DND-41 (cell line): ENCODE data around the gene LTA4H.
"Not testable (repeated sequence)": the region's sequence is repeated elsewhere in the genome, so short reads cannot be mapped to it uniquely, and the experiment has no call there.

Experiments
- ATAC-seq: fragments of 200-7000 bp; cut with Tn5 transposase; 3 replicates; pipeline ENCODE4 v1.9.1; 2021; ENCODE audit warnings: low read depth; ENCODE audit not compliant: insufficient read depth
- DNase-seq: peaks from one replicate; pipeline ENCODE4 v3.0.0-alpha.2; 2020
- H2AFZ ChIP-seq: 2 replicates; pipeline ENCODE4 v1.6.0; 2012; ENCODE audit warnings: low read depth, low read length
- H3K27ac ChIP-seq: 2 replicates; pipeline ENCODE4 v1.5.1; 2012; ENCODE audit warnings: low read length, inconsistent platforms
- H3K27me3 ChIP-seq: fragments of 200-600 bp; sonication (generic); 2 replicates; pipeline ENCODE4 v1.6.0; 2012; ENCODE audit warnings: low read length, mild to moderate bottlenecking, inconsistent platforms; ENCODE audit not compliant: insufficient read depth, poor library complexity
- H3K36me3 ChIP-seq: 2 replicates; pipeline ENCODE4 v1.5.1; 2012; ENCODE audit warnings: low read length, inconsistent platforms; ENCODE audit not compliant: insufficient read depth
- H3K4me1 ChIP-seq: 2 replicates; pipeline ENCODE4 v1.5.1; 2012; ENCODE audit warnings: mild to moderate bottlenecking, low read length; ENCODE audit not compliant: insufficient read depth
- H3K4me2 ChIP-seq: 2 replicates; pipeline ENCODE4 v1.6.0; 2012; ENCODE audit warnings: mild to moderate bottlenecking, moderate library complexity, low read length, inconsistent platforms; ENCODE audit not compliant: insufficient read depth
- H3K4me3 ChIP-seq, 2 experiments: fragments of 200-600 bp in 1 of 2; shearing (Covaris generic) in 1 of 2; 2 replicates each; pipeline ENCODE4 v1.5.1; 2012 to 2016; ENCODE audit warnings: inconsistent platforms in 2 of 2, low read length in 2 of 2, mild to moderate bottlenecking in 2 of 2, low read depth in 1 of 2, moderate library complexity in 1 of 2
- H3K79me2 ChIP-seq: 2 replicates; pipeline ENCODE4 v1.6.0; 2012; ENCODE audit warnings: low read length, inconsistent platforms; ENCODE audit not compliant: insufficient read depth
- H3K9ac ChIP-seq: 2 replicates; pipeline ENCODE4 v1.6.0; 2012; ENCODE audit warnings: low read depth, mild to moderate bottlenecking, inconsistent platforms, low read length, moderate library complexity
- H3K9me3 ChIP-seq: 2 replicates; pipeline ENCODE4 v1.5.1; 2012; ENCODE audit warnings: low read length, moderate library complexity, mild to moderate bottlenecking, inconsistent platforms; ENCODE audit not compliant: insufficient read depth, severe bottlenecking
- H4K20me1 ChIP-seq: 2 replicates; pipeline ENCODE4 v1.6.0; 2012; ENCODE audit warnings: low read length; ENCODE audit not compliant: insufficient read depth
- CTCF ChIP-seq: IDR thresholded peaks from 2 replicates; pipeline ENCODE4 v1.5.1; 2012; ENCODE audit warnings: borderline replicate concordance, low read length, moderate library complexity, mild to moderate bottlenecking; ENCODE audit not compliant: poor library complexity, severe bottlenecking; ENCODE audit errors: extremely low read depth
- EZH2 ChIP-seq: IDR thresholded peaks from 3 replicates; pipeline ENCODE4 v1.6.1; 2012; ENCODE audit warnings: borderline replicate concordance, low read depth, mild to moderate bottlenecking, moderate library complexity, low read length, inconsistent platforms; ENCODE audit not compliant: severe bottlenecking

Gene LTA4H

GRCh38 chr12:96068636-96069035 is 33.2 kb upstream of the LTA4H start:
- H3K9me3 ChIP-seq, result no peaks in the 10 kb centered on the region
- H3K27ac ChIP-seq, result no peak overlapping the region
- no peak overlapping the region for H3K4me3 ChIP-seq
- H2AFZ ChIP-seq, result no peak overlapping the region
- no peaks in the 10 kb centered on the region for H3K27me3 ChIP-seq
- no peaks in the 10 kb centered on the region for H4K20me1 ChIP-seq
- H3K4me2 ChIP-seq, result no peak overlapping the region
- no peaks in the 10 kb centered on the region for H3K36me3 ChIP-seq
- ATAC-seq (no peak), DNase-seq (no peak)
- H3K9ac ChIP-seq, result no peak overlapping the region
- TF ChIP-seq EZH2 (no peak), CTCF (no peak)
- peaks cover 12% of the 10 kb centered on the region for H3K4me1 ChIP-seq
- H3K79me2 ChIP-seq, result no peaks in the 10 kb centered on the region

- DNase-seq (no peak), ATAC-seq (no peak)
- Histone ChIP-seq H3K36me3 (no peaks in the 10 kb centered on the region), H3K4me2 (no peak overlapping the region), H3K27ac (no peak overlapping the region), H3K79me2 (no peaks in the 10 kb centered on the region), H3K4me1 (peaks cover 8% of the 10 kb centered on the region; the same call in 1 of the 2 replicates), H2AFZ (no peak overlapping the region), H3K9ac (no peak overlapping the region), H3K9me3 (no peaks in the 10 kb centered on the region), H3K4me3 (no peak overlapping the region), H3K27me3 (no peaks in the 10 kb centered on the region), H4K20me1 (no peaks in the 10 kb centered on the region)
- TF ChIP-seq EZH2, result no peak
- no peak for TF ChIP-seq CTCF
Measured at GRCh38 chr12:96068111-96068510, 32.7 kb upstream of the LTA4H start.

GRCh38 chr12:96065776-96066175 is 30.4 kb upstream of the LTA4H start:
- not testable (repeated sequence) for H3K36me3 ChIP-seq, H3K4me3 ChIP-seq, H3K9me3 ChIP-seq, H3K79me2 ChIP-seq, H3K27me3 ChIP-seq, H3K9ac ChIP-seq, H3K27ac ChIP-seq, H3K4me1 ChIP-seq, H3K4me2 ChIP-seq, DNase-seq, H2AFZ ChIP-seq, H4K20me1 ChIP-seq, ATAC-seq

- H4K20me1 ChIP-seq, result no peaks in the 10 kb centered on the region
- H2AFZ ChIP-seq, result no peak overlapping the region
- no peak overlapping the region for H3K9ac ChIP-seq
- H3K4me1 ChIP-seq, result peaks cover 8% of the 10 kb centered on the region
- H3K27me3 ChIP-seq, result no peaks in the 10 kb centered on the region
- no peak for TF ChIP-seq EZH2
- no peak for ATAC-seq
- H3K36me3 ChIP-seq, result no peaks in the 10 kb centered on the region
- no peak for DNase-seq
- no peak overlapping the region for H3K4me2 ChIP-seq
- H3K4me3 ChIP-seq, result no peak overlapping the region
- no peaks in the 10 kb centered on the region for H3K9me3 ChIP-seq
- no peaks in the 10 kb centered on the region for H3K79me2 ChIP-seq
- no peak overlapping the region for H3K27ac ChIP-seq
Measured at GRCh38 chr12:96064966-96065365, 29.6 kb upstream of the LTA4H start.
